GM19467 (cell line): Measurements from ENCODE around the gene INF2.

Experiments used
- ATAC-seq: cut with Tn5 transposase; IDR thresholded peaks from one replicate; pipeline ENCODE4 v1.9.1; 2021; ENCODE audit warnings: mild to moderate bottlenecking, moderate library complexity; ENCODE audit not compliant: unreplicated experiment

INF2 gene

GRCh38 chr14:104687601-104688504, 1.6 kb upstream of the INF2 start:
- ATAC-seq: no peak

GRCh38 chr14:104688505-104689108, 811 bp upstream of the INF2 start:
- ATAC-seq: no peak

GRCh38 chr14:104689881-104690711, 678 bp downstream of the INF2 start:
- no peak for ATAC-seq

GRCh38 chr14:104690861-104691455, 1.5 kb downstream of the INF2 start:
- ATAC-seq: no peak

- ATAC-seq: no peak
Measured at GRCh38 chr14:104691546-104692260, 2.3 kb downstream of the INF2 start.

- no peak for ATAC-seq
Measured at GRCh38 chr14:104692261-104692938, 3.0 kb downstream of the INF2 start.

- ATAC-seq: no peak
Measured at GRCh38 chr14:104692939-104693315, 3.5 kb downstream of the INF2 start.

- no peak for ATAC-seq
Measured at GRCh38 chr14:104693482-104694431, 4.3 kb downstream of the INF2 start.

- no peak for ATAC-seq
Measured at GRCh38 chr14:104694475-104694950, 5.1 kb downstream of the INF2 start.

GRCh38 chr14:104694991-104695659, 5.7 kb downstream of the INF2 start:
- no peak for ATAC-seq

- no peak for ATAC-seq
Measured at GRCh38 chr14:104695660-104696000, 6.2 kb downstream of the INF2 start.

GRCh38 chr14:104696671-104697316, 7.4 kb downstream of the INF2 start:
- no peak for ATAC-seq

GRCh38 chr14:104697317-104697703, 7.9 kb downstream of the INF2 start:
- ATAC-seq: no peak

- ATAC-seq: no peak
Measured at GRCh38 chr14:104697892-104698583, 8.6 kb downstream of the INF2 start.

GRCh38 chr14:104698688-104699425, 9.4 kb downstream of the INF2 start:
- no peak for ATAC-seq

GRCh38 chr14:104699426-104699748, 10.0 kb downstream of the INF2 start:
- ATAC-seq: no peak

GRCh38 chr14:104700225-104700651, 10.8 kb downstream of the INF2 start:
- no peak for ATAC-seq
